WTC11 (cell line): ENCODE data around the gene RHBDD1. TPM values are rescaled to one million over a fixed set of nuclear protein-coding genes. Genes with fewer than 3 reads are reported as not detected.

ENCODE experiments used
- ATAC-seq: fragments of 200-7000 bp; cut with Tn5 transposase; 2 replicates; pipeline ENCODE4 v1.10.0; 2021; ENCODE audit warnings: mild to moderate bottlenecking, moderate library complexity
- CTCF ChIA-PET: fragments of 300-600 bp; sonication (Branson Sonifier 250); formaldehyde crosslinking; loops from one replicate; lab custom pipeline; 2021; ENCODE audit warnings: antibody characterized with exemption; lab: Charles Lee
- POLR2A ChIA-PET: fragments of 350-600 bp; sonication (Branson Sonifier 250); formaldehyde crosslinking; loops from one replicate; lab custom pipeline; 2021; ENCODE audit warnings: antibody characterized with exemption; lab: Charles Lee
- DNase-seq: peaks from one replicate; pipeline ENCODE4 v3.0.0; 2021; ENCODE audit warnings: low spot score
- H3K27ac Mint-ChIP-seq: 2 replicates; pipeline ENCODE4 v1.8.0; 2021; ENCODE audit warnings: mixed read lengths
- H3K27me3 Mint-ChIP-seq: 2 replicates; pipeline ENCODE4 v1.8.0; 2021; ENCODE audit warnings: low read depth, mild to moderate bottlenecking, moderate library complexity, mixed read lengths
- H3K36me3 Mint-ChIP-seq: 2 replicates; pipeline ENCODE4 v1.8.0; 2021; ENCODE audit warnings: mixed read lengths
- H3K4me1 Mint-ChIP-seq: 2 replicates; pipeline ENCODE4 v1.8.0; 2022; ENCODE audit warnings: mixed read lengths
- H3K4me3 Mint-ChIP-seq: 2 replicates; pipeline ENCODE4 v1.8.0; 2021; ENCODE audit warnings: mild to moderate bottlenecking, moderate library complexity, mixed read lengths
- H3K9me3 Mint-ChIP-seq: 2 replicates; pipeline ENCODE4 v1.8.0; 2021; ENCODE audit warnings: mixed read lengths
- CBFB ChIP-seq: sonication (generic); formaldehyde crosslinking; IDR thresholded peaks from 2 replicates; pipeline ENCODE4 v1.8.1; 2022; ENCODE audit warnings: mild to moderate bottlenecking, low read depth, missing genetic modification reagents
- CREM ChIP-seq: sonication (generic); formaldehyde crosslinking; IDR thresholded peaks from 2 replicates; pipeline ENCODE4 v1.8.1; 2022; ENCODE audit warnings: mild to moderate bottlenecking, missing genetic modification reagents, moderate library complexity
- ETV6 ChIP-seq: sonication (generic); formaldehyde crosslinking; IDR thresholded peaks from 2 replicates; pipeline ENCODE4 v1.8.1; 2022; ENCODE audit warnings: mild to moderate bottlenecking, missing genetic modification reagents
- FOXK1 ChIP-seq: sonication (generic); formaldehyde crosslinking; IDR thresholded peaks from 2 replicates; pipeline ENCODE4 v1.8.0; 2022; ENCODE audit warnings: mild to moderate bottlenecking, moderate library complexity, missing genetic modification reagents
- JAZF1 ChIP-seq: fragments of 250-450 bp; sonication (Bioruptor Pico); IDR thresholded peaks from 2 replicates; pipeline ENCODE4 v1.9.0; 2021; ENCODE audit warnings: moderate library complexity, mild to moderate bottlenecking, inconsistent platforms
- KAT7 ChIP-seq: sonication (generic); formaldehyde crosslinking; IDR thresholded peaks from 2 replicates; pipeline ENCODE4 v1.8.1; 2023; ENCODE audit warnings: missing genetic modification reagents, mild to moderate bottlenecking, borderline replicate concordance
- NFE2L1 ChIP-seq: sonication (generic); formaldehyde crosslinking; IDR thresholded peaks from 2 replicates; pipeline ENCODE4 v1.8.1; 2023; ENCODE audit warnings: missing genetic modification reagents
- OVOL2 ChIP-seq: fragments of 250-450 bp; sonication (Bioruptor Pico); IDR thresholded peaks from 2 replicates; pipeline ENCODE4 v1.9.0; 2021; ENCODE audit warnings: mild to moderate bottlenecking, borderline replicate concordance
- SP1 ChIP-seq: sonication (generic); formaldehyde crosslinking; conservative IDR thresholded peaks from 2 replicates; pipeline ENCODE4 v1.8.1; 2022; ENCODE audit warnings: missing genetic modification reagents
- ZBTB21 ChIP-seq: sonication (generic); formaldehyde crosslinking; IDR thresholded peaks from 2 replicates; pipeline ENCODE4 v1.8.1; 2023; ENCODE audit warnings: mild to moderate bottlenecking, missing genetic modification reagents, borderline replicate concordance
- ZNF263 ChIP-seq: sonication (generic); formaldehyde crosslinking; IDR thresholded peaks from 2 replicates; pipeline ENCODE4 v1.8.1; 2022; ENCODE audit warnings: low read depth, mild to moderate bottlenecking, moderate library complexity, missing genetic modification reagents
- ZNF317 ChIP-seq: sonication (generic); formaldehyde crosslinking; IDR thresholded peaks from 2 replicates; pipeline ENCODE4 v1.8.1; 2023; ENCODE audit warnings: low read depth, mild to moderate bottlenecking, moderate library complexity, missing genetic modification reagents, borderline replicate concordance
- total RNA-seq: library from RNA; stranded (reverse); gene quantifications from 3 replicates; pipeline ENCODE4 v1.2.3, GENCODE V29; 2021
- TF ChIP-seq, protein P1 (sequence below): sonication (generic); formaldehyde crosslinking; IDR thresholded peaks from 2 replicates; pipeline ENCODE4 v1.8.1; 2022; ENCODE audit warnings: missing genetic modification reagents, borderline replicate concordance
- TF ChIP-seq, protein P2 (sequence below): sonication (generic); formaldehyde crosslinking; IDR thresholded peaks from 2 replicates; pipeline ENCODE4 v1.8.1; 2023; ENCODE audit warnings: mild to moderate bottlenecking, missing genetic modification reagents, moderate library complexity
- TF ChIP-seq, protein P3 (sequence below): sonication (generic); formaldehyde crosslinking; IDR thresholded peaks from 2 replicates; pipeline ENCODE4 v1.8.1; 2022; ENCODE audit warnings: low read depth, mild to moderate bottlenecking, moderate library complexity, missing genetic modification reagents, borderline replicate concordance
- TF ChIP-seq, protein P4 (sequence below): sonication (generic); formaldehyde crosslinking; IDR thresholded peaks from 2 replicates; pipeline ENCODE4 v1.8.1; 2022; ENCODE audit warnings: mild to moderate bottlenecking, moderate library complexity, missing genetic modification reagents
- TF ChIP-seq, protein P5 (sequence below): fragments of 250-450 bp; sonication (Bioruptor Pico); IDR thresholded peaks from 2 replicates; pipeline ENCODE4 v1.9.0; 2021; ENCODE audit warnings: mild to moderate bottlenecking
- TF ChIP-seq, protein P6 (sequence below): sonication (generic); formaldehyde crosslinking; IDR thresholded peaks from 2 replicates; pipeline ENCODE4 v1.8.0; 2022; ENCODE audit warnings: mild to moderate bottlenecking, missing genetic modification reagents
- TF ChIP-seq, protein P7 (sequence below): sonication (generic); formaldehyde crosslinking; IDR thresholded peaks from 2 replicates; pipeline ENCODE4 v1.8.0; 2022; ENCODE audit warnings: mild to moderate bottlenecking, missing genetic modification reagents
- TF ChIP-seq, protein P8 (sequence below): fragments of 250-450 bp; sonication (Bioruptor Pico); IDR thresholded peaks from 2 replicates; pipeline ENCODE4 v1.9.0; 2021; ENCODE audit warnings: mild to moderate bottlenecking
- TF ChIP-seq, protein P9 (sequence below): sonication (generic); formaldehyde crosslinking; conservative IDR thresholded peaks from 2 replicates; pipeline ENCODE4 v1.8.1; 2022; ENCODE audit warnings: mild to moderate bottlenecking, missing genetic modification reagents
- TF ChIP-seq, protein P10 (sequence below): sonication (generic); formaldehyde crosslinking; conservative IDR thresholded peaks from 2 replicates; pipeline ENCODE4 v1.8.1; 2023; ENCODE audit warnings: mild to moderate bottlenecking, low read depth, missing genetic modification reagents, moderate library complexity

Gene RHBDD1
- total RNA-seq, 1 experiment from 2014 or later, result 25.7 TPM

DNA sequence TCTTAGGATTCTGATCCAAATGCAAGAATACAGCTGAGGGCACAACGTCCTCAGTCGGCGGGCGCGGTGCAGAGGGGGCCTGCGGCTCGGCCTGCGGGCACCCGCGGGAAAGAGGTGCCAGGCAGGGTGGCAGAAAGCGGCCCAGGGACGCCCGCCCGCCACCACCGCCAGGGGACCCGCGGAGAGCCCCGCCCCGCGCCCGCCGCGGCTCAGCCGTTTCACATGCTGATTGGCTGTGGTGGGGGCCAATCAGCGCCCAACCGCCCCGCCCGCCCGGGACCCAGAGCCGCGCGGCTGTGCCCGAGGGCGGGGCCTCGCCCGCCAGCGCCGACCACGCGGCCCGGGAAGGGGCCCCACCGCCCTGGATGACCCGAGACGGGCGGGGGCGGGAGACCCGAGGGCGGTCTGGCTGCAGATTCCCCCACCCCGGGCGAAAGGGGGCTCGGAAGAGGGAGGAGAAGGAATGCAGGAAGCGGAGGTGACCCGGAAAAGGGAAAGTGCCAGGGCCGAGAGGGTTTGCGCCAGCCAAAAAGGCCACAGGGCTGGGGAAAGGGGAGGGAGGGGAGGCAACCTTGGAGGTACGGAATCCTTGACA is 44.3 kb upstream of the RHBDD1 start (continued):
- TF ChIP-seq, protein P1, sequence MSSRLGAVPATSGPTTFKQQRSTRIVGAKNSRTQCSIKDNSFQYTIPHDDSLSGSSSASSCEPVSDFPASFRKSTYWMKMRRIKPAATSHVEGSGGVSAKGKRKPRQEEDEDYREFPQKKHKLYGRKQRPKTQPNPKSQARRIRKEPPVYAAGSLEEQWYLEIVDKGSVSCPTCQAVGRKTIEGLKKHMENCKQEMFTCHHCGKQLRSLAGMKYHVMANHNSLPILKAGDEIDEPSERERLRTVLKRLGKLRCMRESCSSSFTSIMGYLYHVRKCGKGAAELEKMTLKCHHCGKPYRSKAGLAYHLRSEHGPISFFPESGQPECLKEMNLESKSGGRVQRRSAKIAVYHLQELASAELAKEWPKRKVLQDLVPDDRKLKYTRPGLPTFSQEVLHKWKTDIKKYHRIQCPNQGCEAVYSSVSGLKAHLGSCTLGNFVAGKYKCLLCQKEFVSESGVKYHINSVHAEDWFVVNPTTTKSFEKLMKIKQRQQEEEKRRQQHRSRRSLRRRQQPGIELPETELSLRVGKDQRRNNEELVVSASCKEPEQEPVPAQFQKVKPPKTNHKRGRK, result no peak
- TF ChIP-seq CBFB (CRISPR knock-in tag), result no peak
- 0 out of 2 replicates have a peak, but pooled peaks have one; percentile 51 for TF ChIP-seq FOXK1 (CRISPR knock-in tag)
- TF ChIP-seq, protein P2, sequence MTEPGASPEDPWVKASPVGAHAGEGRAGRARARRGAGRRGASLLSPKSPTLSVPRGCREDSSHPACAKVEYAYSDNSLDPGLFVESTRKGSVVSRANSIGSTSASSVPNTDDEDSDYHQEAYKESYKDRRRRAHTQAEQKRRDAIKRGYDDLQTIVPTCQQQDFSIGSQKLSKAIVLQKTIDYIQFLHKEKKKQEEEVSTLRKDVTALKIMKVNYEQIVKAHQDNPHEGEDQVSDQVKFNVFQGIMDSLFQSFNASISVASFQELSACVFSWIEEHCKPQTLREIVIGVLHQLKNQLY (CRISPR knock-in tag), result 0 out of 2 replicates have a peak, but pooled peaks have one; percentile 70
- TF ChIP-seq NFE2L1, result peak; percentile 13; the same call in 1 of the 2 replicates
- TF ChIP-seq SP1 (CRISPR knock-in tag), result peak; percentile 81
- no peak for TF ChIP-seq ZNF263 (CRISPR knock-in tag)
- peak; percentile 21; the same call in 1 of the 2 replicates for TF ChIP-seq CREM (CRISPR knock-in tag)
- TF ChIP-seq ZNF317 (CRISPR knock-in tag), result no peak
- TF ChIP-seq, protein P3, sequence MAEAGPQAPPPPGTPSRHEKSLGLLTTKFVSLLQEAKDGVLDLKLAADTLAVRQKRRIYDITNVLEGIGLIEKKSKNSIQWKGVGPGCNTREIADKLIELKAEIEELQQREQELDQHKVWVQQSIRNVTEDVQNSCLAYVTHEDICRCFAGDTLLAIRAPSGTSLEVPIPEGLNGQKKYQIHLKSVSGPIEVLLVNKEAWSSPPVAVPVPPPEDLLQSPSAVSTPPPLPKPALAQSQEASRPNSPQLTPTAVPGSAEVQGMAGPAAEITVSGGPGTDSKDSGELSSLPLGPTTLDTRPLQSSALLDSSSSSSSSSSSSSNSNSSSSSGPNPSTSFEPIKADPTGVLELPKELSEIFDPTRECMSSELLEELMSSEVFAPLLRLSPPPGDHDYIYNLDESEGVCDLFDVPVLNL, result no peak
- TF ChIP-seq, protein P4, sequence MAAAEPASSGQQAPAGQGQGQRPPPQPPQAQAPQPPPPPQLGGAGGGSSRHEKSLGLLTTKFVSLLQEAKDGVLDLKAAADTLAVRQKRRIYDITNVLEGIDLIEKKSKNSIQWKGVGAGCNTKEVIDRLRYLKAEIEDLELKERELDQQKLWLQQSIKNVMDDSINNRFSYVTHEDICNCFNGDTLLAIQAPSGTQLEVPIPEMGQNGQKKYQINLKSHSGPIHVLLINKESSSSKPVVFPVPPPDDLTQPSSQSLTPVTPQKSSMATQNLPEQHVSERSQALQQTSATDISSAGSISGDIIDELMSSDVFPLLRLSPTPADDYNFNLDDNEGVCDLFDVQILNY (CRISPR knock-in tag), result peak; percentile 61

DNA sequence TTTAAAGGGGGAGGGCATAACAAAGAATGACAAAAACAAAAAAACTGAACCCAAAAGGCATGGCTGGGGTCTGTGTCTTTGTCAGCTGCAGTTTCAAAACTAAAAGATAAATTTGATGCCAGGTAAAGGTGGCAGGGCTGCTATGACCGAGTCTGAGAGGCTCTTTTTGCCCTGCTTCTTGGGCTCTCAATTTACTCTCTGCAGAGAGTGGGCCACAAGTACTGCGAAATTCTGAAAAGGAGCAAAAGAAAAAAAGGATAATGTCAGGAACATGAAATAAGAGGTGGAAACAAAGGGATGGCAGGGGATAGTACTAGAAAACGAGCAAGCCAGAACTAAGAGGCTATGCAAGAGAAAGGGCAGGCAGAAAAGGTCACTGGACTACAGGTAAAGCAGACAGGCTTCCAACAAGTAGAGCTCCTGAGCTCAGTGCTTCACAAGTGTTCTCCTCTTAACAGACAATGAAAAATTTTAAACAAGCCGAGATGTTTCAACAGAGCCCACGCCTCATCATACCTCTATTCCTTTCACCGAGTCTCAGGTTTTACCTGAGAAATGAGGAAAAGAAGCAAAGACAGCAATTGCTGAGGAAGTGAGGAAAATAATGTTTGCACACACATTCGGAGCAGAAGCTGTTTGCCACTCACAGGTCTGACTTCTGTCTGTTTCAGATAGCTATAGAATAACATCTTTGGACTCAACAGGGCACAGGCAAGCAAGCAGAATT is 43.5 kb upstream of the RHBDD1 start:
- ChIA-PET POLR2A (no interaction called here), CTCF (interaction anchor here (1.3 kb wide), 1 partner anchor 12 kb away, joined by 3 read pairs; no protein-coding TSS in a partner anchor)
- Mint-ChIP-seq H3K9me3 (no peaks in the 10 kb centered on the region), H3K36me3 (peaks cover 15% of the 10 kb centered on the region), H3K27me3 (no peaks in the 10 kb centered on the region), H3K27ac (peak overlapping the region; percentile 97), H3K4me3 (peak overlapping the region; percentile 75), H3K4me1 (peaks cover 72% of the 10 kb centered on the region)
- DNase-seq (no peak), ATAC-seq (no peak)
- TF ChIP-seq KAT7 (CRISPR knock-in tag) (no peak), ETV6 (CRISPR knock-in tag) (no peak), JAZF1 (CRISPR knock-in tag) (no peak), OVOL2 (CRISPR knock-in tag) (no peak), ZBTB21 (CRISPR knock-in tag) (no peak)
- TF ChIP-seq, protein P5, sequence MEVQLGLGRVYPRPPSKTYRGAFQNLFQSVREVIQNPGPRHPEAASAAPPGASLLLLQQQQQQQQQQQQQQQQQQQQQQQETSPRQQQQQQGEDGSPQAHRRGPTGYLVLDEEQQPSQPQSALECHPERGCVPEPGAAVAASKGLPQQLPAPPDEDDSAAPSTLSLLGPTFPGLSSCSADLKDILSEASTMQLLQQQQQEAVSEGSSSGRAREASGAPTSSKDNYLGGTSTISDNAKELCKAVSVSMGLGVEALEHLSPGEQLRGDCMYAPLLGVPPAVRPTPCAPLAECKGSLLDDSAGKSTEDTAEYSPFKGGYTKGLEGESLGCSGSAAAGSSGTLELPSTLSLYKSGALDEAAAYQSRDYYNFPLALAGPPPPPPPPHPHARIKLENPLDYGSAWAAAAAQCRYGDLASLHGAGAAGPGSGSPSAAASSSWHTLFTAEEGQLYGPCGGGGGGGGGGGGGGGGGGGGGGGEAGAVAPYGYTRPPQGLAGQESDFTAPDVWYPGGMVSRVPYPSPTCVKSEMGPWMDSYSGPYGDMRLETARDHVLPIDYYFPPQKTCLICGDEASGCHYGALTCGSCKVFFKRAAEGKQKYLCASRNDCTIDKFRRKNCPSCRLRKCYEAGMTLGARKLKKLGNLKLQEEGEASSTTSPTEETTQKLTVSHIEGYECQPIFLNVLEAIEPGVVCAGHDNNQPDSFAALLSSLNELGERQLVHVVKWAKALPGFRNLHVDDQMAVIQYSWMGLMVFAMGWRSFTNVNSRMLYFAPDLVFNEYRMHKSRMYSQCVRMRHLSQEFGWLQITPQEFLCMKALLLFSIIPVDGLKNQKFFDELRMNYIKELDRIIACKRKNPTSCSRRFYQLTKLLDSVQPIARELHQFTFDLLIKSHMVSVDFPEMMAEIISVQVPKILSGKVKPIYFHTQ (CRISPR knock-in tag), result no peak
- TF ChIP-seq, protein P6, sequence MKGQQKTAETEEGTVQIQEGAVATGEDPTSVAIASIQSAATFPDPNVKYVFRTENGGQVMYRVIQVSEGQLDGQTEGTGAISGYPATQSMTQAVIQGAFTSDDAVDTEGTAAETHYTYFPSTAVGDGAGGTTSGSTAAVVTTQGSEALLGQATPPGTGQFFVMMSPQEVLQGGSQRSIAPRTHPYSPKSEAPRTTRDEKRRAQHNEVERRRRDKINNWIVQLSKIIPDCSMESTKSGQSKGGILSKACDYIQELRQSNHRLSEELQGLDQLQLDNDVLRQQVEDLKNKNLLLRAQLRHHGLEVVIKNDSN, result no peak
- TF ChIP-seq, protein P7, sequence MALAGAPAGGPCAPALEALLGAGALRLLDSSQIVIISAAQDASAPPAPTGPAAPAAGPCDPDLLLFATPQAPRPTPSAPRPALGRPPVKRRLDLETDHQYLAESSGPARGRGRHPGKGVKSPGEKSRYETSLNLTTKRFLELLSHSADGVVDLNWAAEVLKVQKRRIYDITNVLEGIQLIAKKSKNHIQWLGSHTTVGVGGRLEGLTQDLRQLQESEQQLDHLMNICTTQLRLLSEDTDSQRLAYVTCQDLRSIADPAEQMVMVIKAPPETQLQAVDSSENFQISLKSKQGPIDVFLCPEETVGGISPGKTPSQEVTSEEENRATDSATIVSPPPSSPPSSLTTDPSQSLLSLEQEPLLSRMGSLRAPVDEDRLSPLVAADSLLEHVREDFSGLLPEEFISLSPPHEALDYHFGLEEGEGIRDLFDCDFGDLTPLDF (CRISPR knock-in tag), result no peak
- TF ChIP-seq, protein P8, sequence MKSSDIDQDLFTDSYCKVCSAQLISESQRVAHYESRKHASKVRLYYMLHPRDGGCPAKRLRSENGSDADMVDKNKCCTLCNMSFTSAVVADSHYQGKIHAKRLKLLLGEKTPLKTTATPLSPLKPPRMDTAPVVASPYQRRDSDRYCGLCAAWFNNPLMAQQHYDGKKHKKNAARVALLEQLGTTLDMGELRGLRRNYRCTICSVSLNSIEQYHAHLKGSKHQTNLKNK, result no peak
- TF ChIP-seq, protein P9, sequence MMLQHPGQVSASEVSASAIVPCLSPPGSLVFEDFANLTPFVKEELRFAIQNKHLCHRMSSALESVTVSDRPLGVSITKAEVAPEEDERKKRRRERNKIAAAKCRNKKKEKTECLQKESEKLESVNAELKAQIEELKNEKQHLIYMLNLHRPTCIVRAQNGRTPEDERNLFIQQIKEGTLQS, result no peak
- TF ChIP-seq, protein P10, sequence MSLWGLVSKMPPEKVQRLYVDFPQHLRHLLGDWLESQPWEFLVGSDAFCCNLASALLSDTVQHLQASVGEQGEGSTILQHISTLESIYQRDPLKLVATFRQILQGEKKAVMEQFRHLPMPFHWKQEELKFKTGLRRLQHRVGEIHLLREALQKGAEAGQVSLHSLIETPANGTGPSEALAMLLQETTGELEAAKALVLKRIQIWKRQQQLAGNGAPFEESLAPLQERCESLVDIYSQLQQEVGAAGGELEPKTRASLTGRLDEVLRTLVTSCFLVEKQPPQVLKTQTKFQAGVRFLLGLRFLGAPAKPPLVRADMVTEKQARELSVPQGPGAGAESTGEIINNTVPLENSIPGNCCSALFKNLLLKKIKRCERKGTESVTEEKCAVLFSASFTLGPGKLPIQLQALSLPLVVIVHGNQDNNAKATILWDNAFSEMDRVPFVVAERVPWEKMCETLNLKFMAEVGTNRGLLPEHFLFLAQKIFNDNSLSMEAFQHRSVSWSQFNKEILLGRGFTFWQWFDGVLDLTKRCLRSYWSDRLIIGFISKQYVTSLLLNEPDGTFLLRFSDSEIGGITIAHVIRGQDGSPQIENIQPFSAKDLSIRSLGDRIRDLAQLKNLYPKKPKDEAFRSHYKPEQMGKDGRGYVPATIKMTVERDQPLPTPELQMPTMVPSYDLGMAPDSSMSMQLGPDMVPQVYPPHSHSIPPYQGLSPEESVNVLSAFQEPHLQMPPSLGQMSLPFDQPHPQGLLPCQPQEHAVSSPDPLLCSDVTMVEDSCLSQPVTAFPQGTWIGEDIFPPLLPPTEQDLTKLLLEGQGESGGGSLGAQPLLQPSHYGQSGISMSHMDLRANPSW, result no peak
